ENCODE results near the gene DOK3.

DOK3 gene

GRCh38 chr5:177509381-177509951, at the start of gene DOK3:
Gene DOK3 (minus strand): TSS chr5:177509826. CDS start chr5:177509540, 286 bp downstream.
- no peak for TF ChIP-seq CTCF (conservative IDR thresholded peaks at IDR 0.05; ENCODE audit: low read depth)
- ChIA-PET POLR2A (ENCODE audit: low non-redundant PET) (no interaction called here), CTCF (interaction anchor here (0.7 to 2.5 kb wide), 3 partner anchors 8 to 15 kb away, joined by 3 to 13 read pairs (median 3); no protein-coding TSS in a partner anchor)
- peak within 1 kb of the TSS; percentile 33 for H3K27ac ChIP-seq
- no peak for DNase-seq (ENCODE audit: low spot score)

GRCh38 chr5:177557796-177558195, 48.2 kb upstream of the DOK3 start:
- no peak for TF ChIP-seq CTCF (conservative IDR thresholded peaks at IDR 0.05; ENCODE audit: low read depth)
- no peak for DNase-seq (ENCODE audit: low spot score)
- ChIA-PET POLR2A (ENCODE audit: low non-redundant PET) (no interaction called here), CTCF (interaction anchor here (0.6 kb wide), 1 partner anchor 35 kb away, joined by 4 read pairs; no protein-coding TSS in a partner anchor)
- H3K27ac ChIP-seq = no peak overlapping the region

GRCh38 chr5:177557041-177557647, 47.5 kb upstream of the DOK3 start:
- DNase-seq (ENCODE audit: low spot score) = no peak
- H3K27ac ChIP-seq = peak overlapping the region; percentile 56
- ChIA-PET CTCF (interaction anchor here (0.6 kb wide), 1 partner anchor 36 kb away, joined by 4 read pairs; no protein-coding TSS in a partner anchor), POLR2A (ENCODE audit: low non-redundant PET) (no interaction called here)
- no peak for TF ChIP-seq CTCF (conservative IDR thresholded peaks at IDR 0.05; ENCODE audit: low read depth)

- POLR2A ChIA-PET (ENCODE audit: low non-redundant PET) = no interaction called here
- no peak for DNase-seq (ENCODE audit: low spot score)
- H3K27ac ChIP-seq = no peak overlapping the region
- no peak for TF ChIP-seq CTCF (conservative IDR thresholded peaks at IDR 0.05; ENCODE audit: low read depth)
- CTCF ChIA-PET = interaction anchor here (0.6 kb wide), 2 partner anchors 11 to 49 kb away, joined by 3 to 4 read pairs; no protein-coding TSS in a partner anchor
Measured at GRCh38 chr5:177555665-177556064, 46.0 kb upstream of the DOK3 start.

- DNase-seq (ENCODE audit: low spot score) = no peak
- no peak for TF ChIP-seq CTCF (conservative IDR thresholded peaks at IDR 0.05; ENCODE audit: low read depth)
- ChIA-PET CTCF (interaction anchor here (0.6 kb wide), 1 partner anchor 48 kb away, joined by 3 read pairs; no protein-coding TSS in a partner anchor), POLR2A (ENCODE audit: low non-redundant PET) (no interaction called here)
- no peak overlapping the region for H3K27ac ChIP-seq
Measured at GRCh38 chr5:177555228-177555627, 45.6 kb upstream of the DOK3 start.

- peak within 1 kb of the TSS; percentile 83 for H3K27ac ChIP-seq
- TF ChIP-seq CTCF (conservative IDR thresholded peaks at IDR 0.05; ENCODE audit: low read depth) = peak; percentile 45
- ChIA-PET POLR2A (ENCODE audit: low non-redundant PET) (interaction anchor here (1.0 kb wide), 1 partner anchor 37 kb away, joined by 3 read pairs; the partner anchor contains the start of gene TMED9), CTCF (no interaction called here)
- DNase-seq (ENCODE audit: low spot score) = peak; percentile 99
Measured at GRCh38 chr5:177554474-177555111, 45.0 kb upstream of the DOK3 start, which contains the start of gene FAM193B. Gene FAM193B (minus strand): TSS chr5:177554563. CDS start chr5:177554458, 105 bp downstream.
